ENCODE data around the gene TIMM10. TPM values are rescaled to one million over a fixed set of nuclear protein-coding genes. Genes with fewer than 3 reads are reported as not detected.

TIMM10 gene
- total RNA-seq, 2 experiments from 2014 or later, result 82.4 to 86.1 TPM

Other genes starting within 250 kb of the TIMM10 start
- 10 to 100 TPM in 1 of 2 experiments, 1 to 10 TPM in 1; 9.9 to 10.7 TPM for gene TNKS1BP1, start 205.8 kb downstream of the TIMM10 start, total RNA-seq
- 100 to 1,000 TPM; 135 to 137 TPM for gene SSRP1, start 194.9 kb downstream of the TIMM10 start, total RNA-seq
- gene P2RX3, start 192.4 kb downstream of the TIMM10 start, total RNA-seq, result not detected
- gene PRG3, start 149.6 kb downstream of the TIMM10 start, total RNA-seq, result not detected
- under 1 TPM; 0.33 to 0.68 TPM for gene PRG2, start 140.1 kb downstream of the TIMM10 start, total RNA-seq
- gene SLC43A3, start 103.6 kb downstream of the TIMM10 start, total RNA-seq, result 100 to 1,000 TPM in 1 of 2 experiments, 10 to 100 TPM in 1; 94.5 to 101 TPM
- under 1 TPM; 0.35 to 0.50 TPM for gene RTN4RL2, start 70.2 kb downstream of the TIMM10 start, total RNA-seq
- 10 to 100 TPM; 29.9 to 31.7 TPM for gene SLC43A1, start 15.1 kb downstream of the TIMM10 start, total RNA-seq
- not detected for gene SMTNL1, start 6.8 kb upstream of the TIMM10 start, total RNA-seq
- gene UBE2L6, start 36.9 kb upstream of the TIMM10 start, total RNA-seq, result 100 to 1,000 TPM; 281 to 285 TPM
- gene SERPING1, start 66.9 kb upstream of the TIMM10 start, total RNA-seq, result under 1 TPM; 0.55 to 0.93 TPM
- 1 to 10 TPM; 1.5 to 2.2 TPM for gene YPEL4, start 119.2 kb upstream of the TIMM10 start, total RNA-seq
- gene CLP1, start 127.0 kb upstream of the TIMM10 start, total RNA-seq, result 10 to 100 TPM; 14.8 to 17.5 TPM
- 10 to 100 TPM; 77.6 to 86.6 TPM for gene ZDHHC5, start 137.4 kb upstream of the TIMM10 start, total RNA-seq
- gene MED19, start 181.5 kb upstream of the TIMM10 start, total RNA-seq, result 10 to 100 TPM; 13.9 to 14.1 TPM
- 10 to 100 TPM; 47.0 to 53.6 TPM for gene TMX2, start 181.8 kb upstream of the TIMM10 start, total RNA-seq
- gene SELENOH, start 210.7 kb upstream of the TIMM10 start, total RNA-seq, result 100 to 1,000 TPM; 148 to 162 TPM
- gene BTBD18, start 221.1 kb upstream of the TIMM10 start, total RNA-seq, result not detected
- 1 to 10 TPM; 2.4 to 4.5 TPM for gene CTNND1, start 231.0 kb upstream of the TIMM10 start, total RNA-seq

Measured in activated CD4-positive, alpha-beta memory T cell treated with anti-CD3 and anti-CD28 coated beads, Interleukin-2, amount 10 ng/mL, durations not matched to agents 7 days and 5 days (primary cell).